ENCODE results near the gene MB21D2.

MB21D2 gene

DNA sequence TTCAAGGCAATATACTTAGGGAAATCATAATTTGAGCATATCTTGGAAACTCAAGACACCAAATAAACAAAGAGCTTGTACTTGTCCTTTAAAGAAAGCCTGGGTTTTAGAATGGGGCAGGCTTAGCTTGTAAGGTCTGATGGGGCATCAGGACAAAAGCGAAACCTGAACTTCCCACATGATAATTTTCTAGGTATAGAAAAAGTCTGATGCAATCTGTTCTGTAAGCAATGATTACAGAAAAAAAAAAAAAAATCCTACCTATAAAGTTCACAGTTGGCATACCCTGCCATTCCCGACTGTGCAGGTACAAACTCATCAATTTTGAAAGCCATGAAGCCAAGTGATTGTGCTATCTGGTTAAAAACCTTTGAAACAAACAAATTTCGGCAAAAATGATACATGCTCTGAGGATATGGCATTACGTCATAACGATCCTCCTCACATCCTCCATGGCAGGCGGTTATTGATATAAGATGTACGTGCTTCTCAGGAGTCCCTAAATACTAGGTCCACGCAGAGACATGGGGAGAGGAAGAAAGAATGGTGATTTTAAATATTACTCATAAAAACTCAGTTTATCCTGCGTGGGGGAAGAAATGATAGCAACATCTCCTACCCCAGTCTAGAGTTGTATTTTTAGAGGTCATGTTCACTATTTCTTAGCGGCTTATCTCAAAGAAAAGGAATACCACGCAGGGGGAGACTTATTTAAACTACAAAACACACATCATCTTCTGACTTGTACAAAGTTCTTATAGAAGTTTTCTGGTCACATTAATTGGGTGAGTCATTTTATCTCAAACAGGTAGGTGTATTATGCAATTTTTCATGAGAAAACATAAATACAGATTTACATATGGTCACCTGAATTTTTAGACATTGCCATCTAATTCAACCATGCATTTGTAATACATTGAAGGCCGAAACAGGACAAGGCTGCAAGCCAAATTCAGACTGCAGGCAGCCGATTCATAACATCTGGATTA lies 27.0 kb downstream of the MB21D2 start:
- DNase-seq = no peak

- DNase-seq = no peak
Measured at GRCh38 chr3:192889679-192890078, 28.0 kb downstream of the MB21D2 start.

GRCh38 chr3:192888190-192888589 lies 29.5 kb downstream of the MB21D2 start:
- no peak for DNase-seq

DNA sequence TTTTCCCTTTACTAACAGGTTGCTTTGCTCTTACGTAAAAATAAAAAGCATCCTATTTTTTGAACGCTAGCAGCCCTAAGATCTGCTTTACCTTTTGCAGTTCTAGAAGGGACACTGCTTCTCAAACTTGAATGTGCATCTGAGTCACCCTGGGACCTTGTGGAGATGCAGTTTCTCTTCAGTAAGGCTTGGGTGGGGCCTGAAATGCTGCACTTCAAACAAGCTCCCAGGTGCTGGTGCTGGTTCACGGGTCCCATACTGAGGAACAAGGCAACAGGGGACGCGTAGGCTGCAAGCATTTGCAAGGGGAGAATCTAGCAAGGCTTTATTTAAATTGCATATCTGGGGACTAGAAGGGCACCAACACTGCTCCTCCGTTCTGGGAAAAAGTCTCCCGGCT lies 30.0 kb downstream of the MB21D2 start:
- no peak for DNase-seq

- no peak for DNase-seq
Measured at GRCh38 chr3:192887047-192887446, 30.6 kb downstream of the MB21D2 start.

- DNase-seq = peak; percentile 85
Measured at GRCh38 chr3:192884777-192885773, 32.6 kb downstream of the MB21D2 start.

GRCh38 chr3:192883512-192883911 lies 34.1 kb downstream of the MB21D2 start:
- no peak for DNase-seq

DNA sequence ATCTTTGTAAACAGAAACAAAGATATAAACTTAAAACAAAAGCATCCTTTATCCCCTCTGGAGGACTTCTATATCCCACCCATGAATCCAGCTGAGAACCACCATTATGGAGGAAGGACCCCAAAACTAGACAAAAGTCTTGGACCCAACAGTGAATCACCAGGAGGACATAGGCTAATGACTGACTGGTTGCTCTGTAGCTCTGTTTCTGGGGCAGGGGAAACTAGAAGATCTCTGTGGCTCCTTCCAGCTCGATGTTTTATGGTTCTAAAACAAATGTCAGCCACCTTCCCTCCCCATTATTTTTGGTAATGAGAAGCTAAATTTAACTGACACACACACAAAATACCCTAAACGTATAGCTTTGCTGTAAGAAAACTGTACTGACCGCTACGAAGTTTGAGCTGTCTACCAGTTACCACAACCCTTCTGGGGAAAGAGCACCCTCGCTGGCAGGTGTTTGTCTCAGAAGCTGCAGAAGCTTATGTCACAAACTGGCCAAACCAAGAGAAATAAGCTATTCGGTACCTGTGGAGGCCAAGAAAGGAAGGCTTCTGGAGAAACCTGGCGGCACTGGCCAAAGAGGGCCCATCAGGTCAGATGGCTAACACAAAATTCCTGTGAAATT lies 36.4 kb downstream of the MB21D2 start:
- DNase-seq = no peak

DNA sequence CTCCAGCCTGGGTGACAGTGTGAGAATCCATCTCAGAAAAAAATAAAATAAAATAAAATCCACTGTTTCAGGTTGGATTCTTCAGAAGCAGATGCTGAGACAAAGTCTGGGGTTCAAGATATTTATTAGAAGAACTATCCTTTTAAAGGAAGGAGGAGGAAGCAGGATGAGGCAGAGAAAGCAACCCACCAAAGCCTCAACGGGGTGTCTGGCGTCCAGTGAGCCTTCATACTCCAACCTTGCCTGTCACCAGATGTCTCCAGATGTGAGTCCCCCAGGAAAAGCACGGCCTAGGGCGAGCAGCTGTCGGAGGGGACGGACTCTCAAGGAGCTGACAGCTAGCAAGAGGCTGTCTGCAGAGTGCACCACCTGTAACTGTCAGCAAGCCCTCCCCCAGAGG lies 37.3 kb downstream of the MB21D2 start:
- DNase-seq = no peak

DNA sequence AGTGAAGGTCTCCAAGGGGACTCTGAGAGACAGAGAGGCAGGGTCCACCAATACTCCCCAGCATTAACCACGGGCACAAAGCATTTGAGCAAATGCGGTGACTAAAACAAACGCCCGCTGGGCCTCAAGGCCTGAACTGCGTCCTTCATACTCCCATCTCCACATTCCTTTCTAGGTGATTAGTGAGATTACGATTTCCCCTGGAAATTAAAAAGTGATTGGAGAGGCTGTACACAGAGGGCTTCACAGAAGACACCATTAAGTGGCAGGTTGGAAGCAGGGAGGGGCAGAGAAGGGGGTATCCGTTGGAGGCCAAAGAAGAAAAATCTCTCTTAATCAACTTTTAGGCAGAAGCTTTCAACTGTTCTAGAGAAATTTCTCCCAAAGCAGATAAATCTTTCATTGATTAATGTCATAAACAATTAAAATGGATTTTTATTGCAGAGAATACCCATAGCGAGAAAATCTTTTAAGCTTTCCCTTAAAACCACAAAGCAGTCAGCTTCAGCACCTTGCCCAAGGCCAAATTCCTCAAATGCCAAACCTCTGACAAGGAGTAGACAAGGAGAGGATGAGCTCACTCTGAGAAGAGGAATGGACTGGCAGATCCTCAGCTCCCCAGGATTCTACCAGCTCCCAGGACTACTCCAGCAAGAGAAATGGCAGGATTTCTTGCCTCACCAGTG lies 38.2 kb downstream of the MB21D2 start:
- peak; percentile 99 for DNase-seq

- DNase-seq = peak; percentile 39
Measured at GRCh38 chr3:192875971-192876565, 41.6 kb downstream of the MB21D2 start.

DNA sequence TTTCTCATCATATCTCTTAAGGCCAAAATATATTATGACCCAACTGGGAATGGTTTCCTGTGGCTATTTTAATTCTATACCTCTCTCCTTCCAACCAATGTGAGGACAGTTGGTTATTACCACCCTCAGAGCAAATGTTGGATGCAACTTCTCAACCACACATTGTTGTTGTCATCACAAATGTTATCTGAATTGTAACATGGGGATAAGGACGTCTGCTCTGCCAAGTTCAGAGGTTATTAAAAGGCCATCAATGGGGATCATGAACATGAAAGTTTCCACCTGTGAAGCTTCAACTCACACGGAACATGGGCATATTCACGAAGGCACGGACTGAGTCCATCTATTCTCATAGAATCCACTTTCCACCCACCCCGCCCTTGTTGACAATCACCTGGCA lies 46.8 kb downstream of the MB21D2 start:
- DNase-seq = no peak

- DNase-seq = peak; percentile 55
Measured at GRCh38 chr3:192869131-192870031, 48.3 kb downstream of the MB21D2 start.

GRCh38 chr3:192867645-192868044 lies 50.0 kb downstream of the MB21D2 start:
- peak; percentile 44 for DNase-seq

- DNase-seq = peak; percentile 31
Measured at GRCh38 chr3:192866804-192867203, 50.9 kb downstream of the MB21D2 start.

DNA sequence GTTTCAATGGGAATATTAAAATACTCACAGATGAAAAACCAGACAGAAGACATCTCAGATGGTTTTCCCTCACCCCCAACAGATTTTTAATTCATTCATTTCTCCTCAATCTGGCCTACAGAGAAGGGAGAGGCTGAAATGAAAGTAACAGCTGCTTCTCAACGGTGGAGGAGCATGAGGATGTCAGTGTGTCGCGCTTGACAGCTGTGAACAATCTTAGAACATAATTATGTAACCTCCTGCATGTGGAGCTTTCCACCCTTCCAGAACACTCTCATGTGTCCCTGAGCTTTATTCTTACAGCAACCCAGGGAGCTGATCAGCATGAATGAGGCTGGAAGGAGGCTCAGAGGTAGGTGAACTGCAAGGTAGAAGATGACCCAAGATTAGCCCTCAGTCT lies 52.7 kb downstream of the MB21D2 start:
- peak; percentile 39 for DNase-seq

- DNase-seq = no peak
Measured at GRCh38 chr3:192863091-192863420, 54.6 kb downstream of the MB21D2 start.

- no peak for DNase-seq
Measured at GRCh38 chr3:192862408-192863090, 55.1 kb downstream of the MB21D2 start.

- DNase-seq = no peak
Measured at GRCh38 chr3:192861972-192862371, 55.7 kb downstream of the MB21D2 start.

DNA sequence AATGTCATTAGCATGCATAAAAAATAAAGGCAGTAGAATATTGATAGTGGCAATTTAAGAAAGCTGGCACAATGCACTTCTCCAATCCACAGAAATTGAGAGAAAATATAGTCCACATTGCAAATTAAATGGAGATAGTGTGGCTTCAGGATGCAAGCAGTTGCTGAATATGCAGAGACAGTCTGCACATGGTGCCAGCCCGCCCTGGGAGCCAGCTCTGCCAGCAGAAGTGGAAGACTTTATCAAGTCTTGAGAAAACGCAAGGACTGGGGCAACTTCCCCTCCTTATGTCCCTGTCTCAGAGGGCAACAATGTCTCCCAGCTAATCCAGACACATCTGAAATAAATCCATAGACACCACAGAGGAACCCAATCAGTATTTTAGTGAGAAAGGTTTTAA lies 57.2 kb downstream of the MB21D2 start:
- no peak for DNase-seq
